ENCODE results near the gene SELENOM.

SELENOM gene

GRCh38 chr22:31088233-31088986 lies 19.0 kb downstream of the SELENOM start:
- H3K27ac ChIP-seq (ENCODE audit: low read length): no peak overlapping the region

GRCh38 chr22:31087744-31088215 lies 19.6 kb downstream of the SELENOM start:
- TF ChIP-seq CTCF (IDR thresholded peaks at IDR 0.05; ENCODE audit: borderline replicate concordance, extremely low read depth, low read length, poor library complexity, severe bottlenecking): no peak
- TF ChIP-seq EZH2 (IDR thresholded peaks at IDR 0.05; ENCODE audit: borderline replicate concordance, low read depth, low read length, severe bottlenecking): no peak
- no peak for ATAC-seq (ENCODE audit: insufficient read depth, low read depth)
- H4K20me1 ChIP-seq (ENCODE audit: insufficient read depth, low read length): no peaks in the 10 kb centered on the region; the same call in 1 of the 2 replicates
- no peak overlapping the region for H3K9ac ChIP-seq (ENCODE audit: low read depth, low read length)
- no peak overlapping the region for H2AFZ ChIP-seq (ENCODE audit: low read depth, low read length)
- peaks cover 58% of the 10 kb centered on the region for H3K36me3 ChIP-seq (ENCODE audit: insufficient read depth, low read length)
- DNase-seq: no peak
- no peaks in the 10 kb centered on the region for H3K27me3 ChIP-seq (ENCODE audit: insufficient read depth, low read length, poor library complexity)
- no peaks in the 10 kb centered on the region for H3K9me3 ChIP-seq (ENCODE audit: insufficient read depth, low read length, severe bottlenecking)
- H3K27ac ChIP-seq (ENCODE audit: low read length): no peak overlapping the region
- H3K4me3 ChIP-seq (ENCODE audit: low read depth in 1 of 2, low read length in 2 of 2): no peak overlapping the region
- no peak overlapping the region for H3K4me2 ChIP-seq (ENCODE audit: insufficient read depth, low read length)
- peaks cover 28% of the 10 kb centered on the region for H3K4me1 ChIP-seq (ENCODE audit: insufficient read depth, low read length)
- H3K79me2 ChIP-seq (ENCODE audit: insufficient read depth, low read length): peaks cover 13% of the 10 kb centered on the region

More at GRCh38 chr22:31088233-31088986, 19.0 kb downstream of the SELENOM start:
- Histone ChIP-seq H2AFZ (ENCODE audit: low read depth, low read length) (no peak overlapping the region), H3K4me3 (ENCODE audit: low read depth in 1 of 2, low read length in 2 of 2) (no peak overlapping the region), H3K27me3 (ENCODE audit: insufficient read depth, low read length, poor library complexity) (no peaks in the 10 kb centered on the region), H4K20me1 (ENCODE audit: insufficient read depth, low read length) (no peaks in the 10 kb centered on the region; the same call in 1 of the 2 replicates), H3K9ac (ENCODE audit: low read depth, low read length) (no peak overlapping the region), H3K9me3 (ENCODE audit: insufficient read depth, low read length, severe bottlenecking) (no peaks in the 10 kb centered on the region), H3K36me3 (ENCODE audit: insufficient read depth, low read length) (peaks cover 60% of the 10 kb centered on the region), H3K79me2 (ENCODE audit: insufficient read depth, low read length) (peaks cover 12% of the 10 kb centered on the region), H3K4me1 (ENCODE audit: insufficient read depth, low read length) (peaks cover 22% of the 10 kb centered on the region), H3K4me2 (ENCODE audit: insufficient read depth, low read length) (no peak overlapping the region)
- TF ChIP-seq EZH2 (IDR thresholded peaks at IDR 0.05; ENCODE audit: borderline replicate concordance, low read depth, low read length, severe bottlenecking) (no peak), CTCF (IDR thresholded peaks at IDR 0.05; ENCODE audit: borderline replicate concordance, extremely low read depth, low read length, poor library complexity, severe bottlenecking) (no peak)
- ATAC-seq (ENCODE audit: insufficient read depth, low read depth): no peak
- DNase-seq: no peak

- H3K4me2 ChIP-seq (ENCODE audit: insufficient read depth, low read length): no peak overlapping the region
- no peak overlapping the region for H3K27ac ChIP-seq (ENCODE audit: low read length)
- H3K4me3 ChIP-seq (ENCODE audit: low read depth in 1 of 2, low read length in 2 of 2): no peak overlapping the region
- ATAC-seq (ENCODE audit: insufficient read depth, low read depth) (no peak), DNase-seq (no peak)
- H4K20me1 ChIP-seq (ENCODE audit: insufficient read depth, low read length): no peaks in the 10 kb centered on the region; the same call in 1 of the 2 replicates
- H3K9me3 ChIP-seq (ENCODE audit: insufficient read depth, low read length, severe bottlenecking): no peaks in the 10 kb centered on the region
- H3K79me2 ChIP-seq (ENCODE audit: insufficient read depth, low read length): peaks cover 20% of the 10 kb centered on the region
- H3K4me1 ChIP-seq (ENCODE audit: insufficient read depth, low read length): peaks cover 38% of the 10 kb centered on the region
- no peak overlapping the region for H3K9ac ChIP-seq (ENCODE audit: low read depth, low read length)
- H2AFZ ChIP-seq (ENCODE audit: low read depth, low read length): no peak overlapping the region
- TF ChIP-seq CTCF (IDR thresholded peaks at IDR 0.05; ENCODE audit: borderline replicate concordance, extremely low read depth, low read length, poor library complexity, severe bottlenecking): no peak
- no peak for TF ChIP-seq EZH2 (IDR thresholded peaks at IDR 0.05; ENCODE audit: borderline replicate concordance, low read depth, low read length, severe bottlenecking)
- no peaks in the 10 kb centered on the region for H3K27me3 ChIP-seq (ENCODE audit: insufficient read depth, low read length, poor library complexity)
- peaks cover 49% of the 10 kb centered on the region for H3K36me3 ChIP-seq (ENCODE audit: insufficient read depth, low read length)
Measured at GRCh38 chr22:31086703-31087330, 20.6 kb downstream of the SELENOM start.

Data from DND-41 (cell line).